ENCODE results near the gene ZBTB21. TPM values are rescaled to one million over a fixed set of nuclear protein-coding genes. Genes with fewer than 3 reads are reported as not detected.

Gene ZBTB21
- total RNA-seq, 1 donor from 2014 or later = 8.4 TPM

DNA sequence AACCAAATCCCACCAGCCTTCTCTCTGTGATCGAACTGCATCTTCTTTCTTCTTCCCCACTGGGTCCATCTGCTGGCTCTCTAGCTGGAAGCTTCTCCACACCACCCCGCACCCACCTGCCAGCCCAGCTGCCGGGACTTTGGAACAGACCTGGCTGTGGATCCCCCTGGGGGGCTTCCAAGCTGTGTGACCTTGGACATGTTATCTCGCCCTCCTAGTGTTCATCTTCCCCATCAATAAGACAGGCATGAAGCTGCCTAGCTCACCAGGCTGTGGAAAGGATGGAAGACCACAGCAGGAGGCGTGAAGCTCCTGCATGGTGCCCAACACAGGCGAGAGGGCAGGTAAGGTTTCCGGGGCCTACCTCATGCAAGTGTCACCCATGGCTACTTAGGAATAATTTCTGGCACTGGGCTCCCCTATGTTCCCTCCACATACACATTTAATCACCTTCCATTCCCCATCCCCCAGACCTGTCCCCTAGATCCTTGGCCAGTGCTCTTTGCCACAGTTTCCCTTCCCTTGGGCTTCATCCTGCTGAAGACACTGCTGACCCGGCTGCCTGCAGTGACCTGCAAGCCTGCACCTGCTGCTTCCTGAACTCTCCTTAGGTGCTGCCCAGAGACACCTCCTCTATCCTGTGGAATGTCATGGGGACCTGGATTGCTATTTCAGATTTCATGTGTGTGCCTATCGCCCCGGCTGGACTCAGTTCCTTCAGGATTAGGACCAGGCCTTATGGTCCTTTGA is 43.1 kb downstream of the ZBTB21 start:
- Mint-ChIP-seq H3K36me3 (ENCODE audit: low read depth, unreplicated experiment) (no peaks in the 10 kb centered on the region), H3K4me3 (ENCODE audit: unreplicated experiment) (no peak overlapping the region), H3K27ac (ENCODE audit: unreplicated experiment) (no peak overlapping the region), H3K9me3 (ENCODE audit: unreplicated experiment) (no peaks in the 10 kb centered on the region), H3K27me3 (ENCODE audit: unreplicated experiment) (peaks cover 2% of the 10 kb centered on the region), H3K4me1 (ENCODE audit: unreplicated experiment) (peaks cover 12% of the 10 kb centered on the region)
- TF ChIP-seq, protein P1, sequence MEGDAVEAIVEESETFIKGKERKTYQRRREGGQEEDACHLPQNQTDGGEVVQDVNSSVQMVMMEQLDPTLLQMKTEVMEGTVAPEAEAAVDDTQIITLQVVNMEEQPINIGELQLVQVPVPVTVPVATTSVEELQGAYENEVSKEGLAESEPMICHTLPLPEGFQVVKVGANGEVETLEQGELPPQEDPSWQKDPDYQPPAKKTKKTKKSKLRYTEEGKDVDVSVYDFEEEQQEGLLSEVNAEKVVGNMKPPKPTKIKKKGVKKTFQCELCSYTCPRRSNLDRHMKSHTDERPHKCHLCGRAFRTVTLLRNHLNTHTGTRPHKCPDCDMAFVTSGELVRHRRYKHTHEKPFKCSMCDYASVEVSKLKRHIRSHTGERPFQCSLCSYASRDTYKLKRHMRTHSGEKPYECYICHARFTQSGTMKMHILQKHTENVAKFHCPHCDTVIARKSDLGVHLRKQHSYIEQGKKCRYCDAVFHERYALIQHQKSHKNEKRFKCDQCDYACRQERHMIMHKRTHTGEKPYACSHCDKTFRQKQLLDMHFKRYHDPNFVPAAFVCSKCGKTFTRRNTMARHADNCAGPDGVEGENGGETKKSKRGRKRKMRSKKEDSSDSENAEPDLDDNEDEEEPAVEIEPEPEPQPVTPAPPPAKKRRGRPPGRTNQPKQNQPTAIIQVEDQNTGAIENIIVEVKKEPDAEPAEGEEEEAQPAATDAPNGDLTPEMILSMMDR (IDR thresholded peaks at IDR 0.05; ENCODE audit: unreplicated experiment) = no peak
- no peak for DNase-seq (ENCODE audit: low spot score)

DNA sequence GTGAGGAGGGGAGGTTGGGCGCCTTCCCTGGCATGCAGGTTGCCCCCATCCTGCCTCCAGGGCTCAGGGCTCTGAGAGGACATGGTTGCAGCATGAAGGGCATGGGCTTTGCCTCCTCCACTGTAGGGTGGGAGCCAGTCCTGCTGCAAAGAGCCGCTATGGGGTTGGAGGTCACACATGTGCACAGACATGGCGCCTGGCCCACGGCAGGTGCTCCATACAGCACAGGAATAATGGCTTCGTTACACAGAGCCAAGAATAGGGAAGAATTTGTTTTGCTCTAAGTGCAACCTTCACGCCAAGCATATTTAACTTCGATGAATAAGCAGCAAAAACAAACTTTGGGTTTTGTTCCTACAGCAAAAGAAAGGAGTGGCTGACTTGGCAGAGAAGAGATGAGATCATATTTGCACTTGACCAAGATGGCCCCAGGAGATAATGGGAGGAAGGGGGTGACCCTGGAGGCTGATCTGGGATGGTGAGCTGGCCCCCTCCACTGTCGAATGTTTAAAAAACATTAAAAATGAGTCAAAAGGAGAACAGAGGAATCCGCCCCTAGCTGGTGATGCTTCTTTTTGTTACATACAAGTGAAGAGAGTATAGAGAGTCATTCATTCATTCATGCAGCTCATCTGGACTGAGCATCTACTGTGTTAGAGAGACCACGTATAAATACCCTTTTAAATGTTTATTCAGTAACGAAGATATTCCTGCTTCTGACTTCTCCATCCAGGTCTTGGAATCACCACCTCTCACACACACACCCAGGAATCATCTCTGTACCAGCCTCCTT is 43.9 kb downstream of the ZBTB21 start:
- H3K9me3 Mint-ChIP-seq (ENCODE audit: unreplicated experiment) = no peaks in the 10 kb centered on the region
- DNase-seq (ENCODE audit: low spot score) = no peak
- H3K27me3 Mint-ChIP-seq (ENCODE audit: unreplicated experiment) = peaks cover 2% of the 10 kb centered on the region
- TF ChIP-seq, protein P1 (IDR thresholded peaks at IDR 0.05; ENCODE audit: unreplicated experiment) = no peak
- H3K4me1 Mint-ChIP-seq (ENCODE audit: unreplicated experiment) = peaks cover 20% of the 10 kb centered on the region
- no peak overlapping the region for H3K4me3 Mint-ChIP-seq (ENCODE audit: unreplicated experiment)
- H3K27ac Mint-ChIP-seq (ENCODE audit: unreplicated experiment) = no peak overlapping the region
- no peaks in the 10 kb centered on the region for H3K36me3 Mint-ChIP-seq (ENCODE audit: low read depth, unreplicated experiment)

DNA sequence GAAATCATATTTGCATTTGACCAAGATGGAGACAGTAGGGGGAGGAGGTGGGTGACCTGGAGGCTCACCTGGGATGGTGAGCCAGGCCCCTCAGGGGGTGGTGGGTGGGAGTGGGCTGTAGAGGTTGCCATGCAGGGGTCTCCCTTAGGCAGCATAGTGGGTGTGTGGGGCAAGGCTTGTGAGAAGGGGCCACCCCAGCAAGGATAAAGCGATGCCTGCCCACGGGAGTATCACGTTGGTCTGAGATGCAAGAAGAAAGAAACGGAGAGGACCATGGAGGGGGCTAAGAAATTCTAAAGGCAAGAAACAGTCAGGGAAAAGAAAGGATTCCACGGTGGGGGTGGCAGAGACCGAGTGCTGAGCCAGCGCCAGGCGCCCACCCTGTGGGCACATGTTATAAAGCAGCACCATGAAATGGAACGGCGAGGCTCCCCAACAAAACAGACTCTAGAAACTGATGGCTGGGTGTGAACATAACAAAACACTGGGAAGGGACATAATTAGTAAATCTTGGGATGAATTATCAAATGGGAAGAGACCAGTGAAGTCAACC is 44.6 kb downstream of the ZBTB21 start:
- no peaks in the 10 kb centered on the region for H3K36me3 Mint-ChIP-seq (ENCODE audit: low read depth, unreplicated experiment)
- no peak overlapping the region for H3K4me3 Mint-ChIP-seq (ENCODE audit: unreplicated experiment)
- H3K27me3 Mint-ChIP-seq (ENCODE audit: unreplicated experiment) = peaks cover 2% of the 10 kb centered on the region
- H3K9me3 Mint-ChIP-seq (ENCODE audit: unreplicated experiment) = no peaks in the 10 kb centered on the region
- peaks cover 23% of the 10 kb centered on the region for H3K4me1 Mint-ChIP-seq (ENCODE audit: unreplicated experiment)
- H3K27ac Mint-ChIP-seq (ENCODE audit: unreplicated experiment) = no peak overlapping the region
- TF ChIP-seq, protein P1 (IDR thresholded peaks at IDR 0.05; ENCODE audit: unreplicated experiment) = no peak
- DNase-seq (ENCODE audit: low spot score) = no peak

DNA sequence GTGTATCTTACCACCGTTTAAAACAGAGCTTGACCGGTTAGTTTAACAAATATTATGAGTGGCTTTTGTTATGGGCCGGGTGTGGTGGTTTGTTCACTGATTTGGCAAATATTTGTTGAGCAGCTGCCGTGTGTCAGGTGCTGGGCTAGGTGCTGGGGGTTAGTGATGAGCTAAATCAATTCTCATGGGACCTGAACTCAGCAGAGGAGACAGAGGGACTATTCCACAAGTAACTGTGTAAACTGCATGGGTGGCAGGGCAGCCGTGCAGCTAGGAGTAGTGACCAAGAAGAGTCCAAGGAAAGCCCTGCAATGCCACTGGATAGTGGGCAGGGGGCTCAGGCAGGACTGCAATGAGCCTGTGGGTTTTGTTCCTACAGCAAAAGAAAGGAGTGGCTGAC is 45.1 kb downstream of the ZBTB21 start:
- TF ChIP-seq, protein P1 (IDR thresholded peaks at IDR 0.05; ENCODE audit: unreplicated experiment) = no peak
- no peak for DNase-seq (ENCODE audit: low spot score)
- Mint-ChIP-seq H3K27ac (ENCODE audit: unreplicated experiment) (no peak overlapping the region), H3K27me3 (ENCODE audit: unreplicated experiment) (peaks cover 2% of the 10 kb centered on the region), H3K9me3 (ENCODE audit: unreplicated experiment) (no peaks in the 10 kb centered on the region), H3K36me3 (ENCODE audit: low read depth, unreplicated experiment) (no peaks in the 10 kb centered on the region), H3K4me3 (ENCODE audit: unreplicated experiment) (no peak overlapping the region), H3K4me1 (ENCODE audit: unreplicated experiment) (peaks cover 25% of the 10 kb centered on the region)

All from endothelial cell (in vitro differentiated cells).